ENCODE measurements around the gene ZNF558.

Gene ZNF558

DNA sequence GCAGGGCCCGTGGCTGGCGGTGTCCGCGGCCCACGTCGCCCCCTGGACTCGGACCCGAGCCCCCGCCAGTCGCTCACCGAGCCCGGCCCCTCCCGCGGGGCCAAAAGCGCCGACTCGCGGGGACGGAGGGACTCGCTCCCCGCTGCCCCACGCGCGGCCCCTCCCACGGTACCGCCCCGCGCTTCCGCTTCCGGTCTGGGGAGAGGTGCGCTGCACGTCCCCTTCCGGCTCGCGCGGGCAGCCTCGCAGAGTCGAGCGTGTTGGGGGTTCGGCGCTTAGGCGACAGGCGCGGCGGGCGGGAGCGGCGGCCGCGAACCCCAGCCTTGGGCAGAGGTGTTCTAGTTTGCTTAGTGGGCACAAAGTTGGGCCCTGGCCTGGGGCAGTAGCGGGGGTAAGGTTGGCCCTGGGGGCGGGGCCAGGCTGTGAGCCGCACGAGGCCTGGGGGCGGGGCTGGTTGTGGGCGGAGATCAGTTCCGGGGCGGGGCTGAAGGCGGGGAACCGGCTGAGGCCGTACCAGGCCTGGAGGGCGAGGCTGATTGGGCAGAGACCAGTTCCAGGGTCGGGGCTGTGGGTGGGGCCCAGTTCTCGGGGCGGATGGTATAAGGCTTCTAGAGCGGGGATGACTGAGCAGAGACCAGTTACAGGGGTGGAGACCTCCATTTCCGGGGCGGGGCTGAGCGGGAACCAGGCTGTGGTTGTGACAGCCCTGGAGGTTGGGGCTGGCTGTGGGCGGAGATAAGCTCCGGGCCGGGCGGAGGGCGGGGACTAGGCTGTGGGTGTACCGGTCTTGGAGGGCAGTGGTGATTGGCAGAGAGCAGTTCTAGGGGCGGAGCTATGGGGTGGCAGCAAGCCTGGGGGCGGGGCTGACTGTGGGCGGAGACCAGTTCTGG is at the start of gene ZNF558, which contains the start of gene MBD3L1:
Gene ZNF558 (minus strand): TSS at position 173 of the 890 bp plus-strand sequence. CDS start 9,645 bp downstream, outside the sequence.
Gene MBD3L1 (plus strand): TSS at position 246 of the 890 bp plus-strand sequence. CDS start 10,302 bp downstream, outside the sequence.
- DNase-seq (ENCODE audit: low read depth in 4 of 4, low spot score in 1 of 4), result peak; percentile 97 to 99 (median 98)

DNA sequence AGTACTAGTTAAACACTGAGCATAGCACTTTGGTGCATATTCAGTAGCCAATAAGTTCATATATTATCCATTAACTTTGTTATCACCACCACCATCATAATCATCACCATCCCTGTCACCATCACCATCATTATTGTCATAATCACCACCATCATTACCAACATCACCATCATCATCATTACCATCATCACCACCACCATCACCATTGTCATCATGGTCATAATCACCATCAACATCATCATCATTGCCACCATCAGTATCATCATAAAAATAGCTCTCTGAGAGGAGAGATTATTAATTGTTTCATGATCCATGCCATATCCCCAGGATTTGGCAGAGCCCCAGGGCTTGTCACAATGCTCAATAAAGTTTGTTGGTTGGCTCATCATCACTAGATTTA is 49.4 kb upstream of the ZNF558 start:
- no peak for DNase-seq (ENCODE audit: low read depth in 4 of 4, low spot score in 1 of 4)

DNA sequence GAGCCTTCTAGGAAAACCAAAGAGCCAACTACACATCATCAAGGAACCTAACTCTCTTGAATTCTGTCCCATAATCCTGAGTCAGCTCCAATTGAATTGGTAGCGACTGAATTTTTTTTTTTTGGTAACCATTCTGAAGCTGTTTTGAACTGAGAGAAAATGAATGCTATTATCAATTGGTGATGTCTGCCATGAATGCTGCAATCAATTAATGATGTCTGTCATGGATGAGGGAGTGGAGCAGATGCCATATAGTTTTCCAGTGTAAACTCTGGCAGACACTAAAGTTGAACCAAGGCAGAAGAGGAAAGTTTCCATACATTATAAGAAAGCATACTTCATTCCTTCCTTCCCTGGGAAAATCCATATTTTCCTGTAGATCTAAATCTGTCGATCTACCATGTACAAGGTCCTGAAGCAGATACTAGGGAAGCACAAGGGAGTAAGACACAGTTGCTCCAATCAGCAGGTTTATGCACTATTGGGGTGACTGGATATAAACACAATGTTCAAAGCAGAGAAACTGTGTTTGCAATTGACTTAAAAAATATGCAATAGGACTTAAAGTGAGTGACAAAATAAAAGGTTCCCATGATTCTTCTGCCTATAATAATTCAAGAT is 48.9 kb upstream of the ZNF558 start:
- no peak for DNase-seq (ENCODE audit: low read depth in 4 of 4, low spot score in 1 of 4)

DNA sequence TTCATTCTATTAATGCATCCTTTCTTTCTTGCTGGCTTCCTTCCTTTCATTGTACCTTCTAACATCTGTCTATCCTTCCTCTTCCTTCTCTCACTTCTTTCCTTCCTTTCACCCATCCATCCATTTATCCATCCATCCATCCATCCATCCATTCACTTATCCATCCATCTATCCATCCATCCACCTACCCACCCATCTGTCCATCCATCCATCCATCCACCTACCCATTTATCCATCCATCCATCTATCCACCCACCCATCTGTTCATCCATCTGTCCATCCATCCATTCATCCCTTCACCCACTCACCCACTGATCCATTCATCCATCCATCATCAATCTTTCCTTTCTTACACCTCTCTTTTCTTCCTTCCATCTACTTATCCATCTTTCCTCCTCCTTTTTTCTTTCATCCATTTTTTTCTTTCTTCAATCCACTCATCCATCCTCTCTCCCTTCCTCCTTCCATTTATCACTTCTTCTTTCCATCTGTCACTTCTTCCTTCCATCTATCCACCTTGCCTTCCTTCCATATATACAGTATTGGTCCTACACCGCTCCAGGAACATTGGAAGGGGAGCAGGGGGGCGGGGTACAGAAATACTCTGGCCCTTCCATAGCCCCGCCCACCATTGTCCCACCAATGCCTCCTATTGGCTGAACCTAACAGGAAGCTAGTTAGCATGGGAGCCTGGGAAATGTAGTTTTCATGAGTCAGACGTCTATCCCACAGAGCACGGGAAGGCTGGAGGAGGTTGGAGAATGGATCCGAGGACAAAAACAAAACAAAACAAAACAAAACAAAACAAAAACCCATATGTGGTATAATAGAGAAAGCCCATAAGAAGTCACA is 46.0 kb upstream of the ZNF558 start:
- no peak for DNase-seq (ENCODE audit: low read depth in 4 of 4, low spot score in 1 of 4)

DNA sequence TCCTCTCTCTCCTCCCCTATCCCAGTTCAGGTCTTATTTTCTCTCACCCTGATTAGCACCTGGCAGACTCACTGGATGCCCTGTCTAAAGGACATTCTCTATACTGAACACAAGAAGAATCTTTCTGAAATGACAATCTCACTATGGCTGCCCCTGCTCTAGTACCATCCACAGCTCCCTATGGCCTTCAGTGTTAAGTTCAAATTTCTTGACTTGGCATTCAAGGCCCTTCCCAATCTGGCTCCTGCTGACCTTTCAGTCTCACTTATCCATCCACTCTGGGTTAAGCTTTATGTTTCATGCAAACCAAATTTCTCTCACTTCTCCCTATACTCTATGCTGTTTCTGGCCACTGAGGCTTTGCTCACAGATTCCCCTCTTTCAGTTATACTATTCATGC is 34.2 kb upstream of the ZNF558 start:
- DNase-seq (ENCODE audit: low read depth in 4 of 4, low spot score in 1 of 4), result no peak

DNA sequence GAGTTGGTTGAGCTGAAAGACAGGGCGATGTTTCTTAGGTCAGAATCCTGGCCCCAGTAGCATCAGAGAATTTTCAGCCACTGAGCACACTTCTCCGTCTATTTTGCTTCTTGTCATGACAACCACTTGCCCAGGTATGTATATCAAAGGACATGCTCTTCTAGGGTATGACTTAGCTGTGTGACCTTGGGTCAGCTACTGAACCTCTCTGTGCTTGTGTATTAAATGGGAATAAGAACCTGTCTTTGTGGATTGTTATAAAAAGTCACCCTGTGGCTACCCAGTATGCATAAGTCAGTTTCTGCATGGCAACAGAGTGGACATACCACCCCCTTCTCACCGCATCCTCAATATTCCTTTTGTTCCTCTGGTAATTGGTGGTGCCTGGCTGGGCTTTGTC is 26.2 kb upstream of the ZNF558 start:
- no peak for DNase-seq (ENCODE audit: low read depth in 4 of 4, low spot score in 1 of 4)

DNA sequence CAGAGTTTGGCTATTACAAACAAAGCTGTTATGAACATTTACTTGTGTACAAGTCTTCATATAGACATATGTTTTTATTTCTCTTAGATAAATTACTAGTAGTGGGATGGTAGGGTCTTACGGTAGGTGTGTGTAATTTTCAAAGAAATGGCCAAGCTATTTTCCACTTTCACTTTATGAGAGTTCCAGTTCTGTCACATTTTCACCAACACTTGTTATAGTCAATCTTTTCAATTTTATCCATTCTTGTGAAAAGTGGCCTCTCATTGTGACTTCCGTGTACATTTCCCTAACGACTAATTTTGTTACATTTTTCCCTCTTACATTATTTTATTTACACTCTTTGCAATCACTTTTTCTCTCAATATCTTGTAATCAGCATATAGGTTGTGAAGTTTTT is 18.4 kb upstream of the ZNF558 start:
- no peak for DNase-seq (ENCODE audit: low read depth in 4 of 4, low spot score in 1 of 4)

DNA sequence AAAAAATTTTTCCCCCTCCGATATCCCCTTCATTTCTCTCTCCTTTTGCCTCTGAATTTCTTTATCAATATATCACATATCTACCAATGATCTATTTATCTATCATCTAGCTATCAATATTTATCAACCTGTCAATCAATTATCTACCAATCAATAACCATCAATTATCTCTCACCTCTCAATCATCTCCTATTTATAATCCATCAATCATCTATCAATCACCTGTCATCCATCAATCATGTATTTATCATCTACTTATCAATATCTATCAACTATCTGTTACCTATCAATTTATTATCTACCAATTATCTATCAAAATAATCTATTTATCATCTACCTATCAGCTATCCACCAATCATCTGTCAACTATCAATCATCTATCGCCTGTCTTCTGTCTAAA is 17.1 kb upstream of the ZNF558 start:
- DNase-seq (ENCODE audit: low read depth in 4 of 4, low spot score in 1 of 4), result no peak

DNA sequence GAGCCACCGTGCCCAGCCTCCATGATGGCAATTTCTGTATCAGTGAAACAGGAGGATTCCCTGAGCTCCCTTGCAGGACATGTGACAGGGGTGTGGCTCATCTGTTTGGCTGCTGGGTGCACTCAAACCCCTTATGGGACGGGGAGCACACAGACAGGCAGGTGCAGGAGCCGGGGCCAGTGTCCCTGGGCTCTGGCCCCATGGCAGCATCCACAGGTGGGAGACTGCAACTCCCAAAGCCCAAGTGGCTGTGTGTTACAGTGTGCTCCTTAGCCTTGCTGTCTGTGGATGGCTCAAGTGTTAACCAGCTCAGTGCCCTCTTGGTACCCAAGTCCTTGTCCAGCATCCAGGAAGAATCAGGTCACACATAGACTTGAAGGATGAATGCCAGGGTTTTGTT is 14.7 kb upstream of the ZNF558 start:
- DNase-seq (ENCODE audit: low read depth in 4 of 4, low spot score in 1 of 4), result no peak

DNA sequence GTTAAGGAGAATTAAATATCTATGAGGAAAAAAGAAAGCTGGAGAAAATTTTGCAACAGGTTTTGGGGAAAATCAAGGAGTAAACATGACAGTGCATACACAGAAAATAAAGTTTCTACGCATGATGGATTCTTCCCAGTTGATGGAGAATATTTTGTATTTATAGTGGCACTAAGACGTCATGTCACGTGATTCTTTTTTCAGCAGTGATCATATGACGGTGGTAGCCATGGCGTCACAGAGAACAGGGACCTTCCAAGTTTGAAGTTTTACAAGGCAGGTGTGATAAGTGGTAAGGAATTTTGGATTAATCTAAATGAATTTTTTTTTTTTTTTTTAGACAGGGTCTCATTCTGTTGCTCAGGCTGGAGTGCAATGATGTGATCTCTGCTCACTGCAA is 8.6 kb upstream of the ZNF558 start:
- no peak for DNase-seq (ENCODE audit: low read depth in 4 of 4, low spot score in 1 of 4)

DNA sequence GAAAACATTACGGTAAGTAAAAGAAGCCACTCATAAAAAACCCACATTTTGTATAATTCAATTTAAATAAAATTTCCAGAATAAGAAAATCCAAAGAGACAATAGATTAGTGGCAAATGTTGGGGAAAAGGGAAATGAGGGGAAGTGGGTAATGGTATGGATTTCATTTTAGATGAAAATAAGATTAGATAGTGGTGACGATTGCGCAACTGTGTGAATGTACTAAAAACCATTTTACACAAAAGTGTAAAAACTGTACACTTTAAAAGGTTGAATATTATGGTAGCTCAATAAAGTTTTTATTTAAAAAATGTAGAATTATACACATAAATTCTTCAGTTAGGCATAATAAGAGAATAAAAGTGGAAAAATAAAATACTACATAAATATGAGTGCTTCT is 3.8 kb upstream of the ZNF558 start:
- DNase-seq (ENCODE audit: low read depth in 4 of 4, low spot score in 1 of 4), result no peak

DNA sequence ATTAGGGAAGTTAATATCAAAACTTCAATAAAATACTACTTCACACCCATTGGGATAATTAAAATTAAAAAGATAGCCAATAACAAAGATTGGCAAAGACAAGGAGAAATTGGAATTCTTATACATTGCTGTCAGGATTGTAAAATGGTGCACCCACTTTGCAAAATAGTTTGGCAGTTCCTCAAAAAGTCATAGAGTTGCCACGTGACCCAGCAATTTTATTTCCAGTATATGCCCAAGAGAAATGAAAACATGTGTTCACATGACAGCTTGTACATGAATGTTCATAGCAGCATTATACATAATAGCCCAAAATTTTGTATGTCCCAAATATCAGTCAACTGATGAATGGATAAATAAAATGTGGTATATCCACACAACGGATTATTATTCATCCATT is 3.3 kb upstream of the ZNF558 start:
- no peak for DNase-seq (ENCODE audit: low read depth in 4 of 4, low spot score in 1 of 4)

DNA sequence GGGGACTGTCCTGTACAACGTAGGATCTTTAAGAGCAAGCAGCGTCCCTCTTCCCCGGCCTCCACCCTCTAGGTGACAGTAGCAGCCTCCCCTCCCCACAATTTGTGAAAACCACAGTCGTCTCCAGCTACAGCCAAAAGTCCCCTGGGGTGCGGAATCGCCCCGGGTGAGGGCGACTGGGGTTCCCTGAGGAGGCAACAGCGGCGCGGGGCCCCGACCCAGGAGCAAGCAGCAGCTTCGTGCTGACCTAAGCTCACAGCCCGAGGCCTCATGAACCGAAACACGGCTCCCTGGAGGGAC is 322 bp downstream of the ZNF558 start:
- peak in 1 of 4 experiments; percentile 3 for DNase-seq (ENCODE audit: low read depth in 4 of 4, low spot score in 1 of 4)

DNA sequence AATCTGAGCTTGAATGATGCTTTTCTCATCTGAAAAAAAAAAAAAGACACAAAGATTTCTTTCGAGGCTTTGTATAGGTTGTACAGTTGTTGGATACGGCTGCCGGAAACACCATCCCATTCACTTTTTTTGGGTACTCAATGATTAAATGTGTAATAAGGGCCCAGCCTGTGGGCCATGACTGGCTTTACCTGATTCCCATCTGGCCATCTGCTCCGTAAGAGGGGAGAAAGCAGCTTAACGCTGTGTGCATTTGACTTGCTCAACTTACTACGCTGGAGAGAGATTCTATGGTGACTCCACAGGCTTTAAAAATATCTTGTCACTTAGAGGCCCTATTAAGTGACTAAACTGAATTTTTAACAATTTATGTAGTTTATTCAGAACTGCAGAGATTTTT is 731 bp downstream of the ZNF558 start:
- DNase-seq (ENCODE audit: low read depth in 4 of 4, low spot score in 1 of 4), result no peak

DNA sequence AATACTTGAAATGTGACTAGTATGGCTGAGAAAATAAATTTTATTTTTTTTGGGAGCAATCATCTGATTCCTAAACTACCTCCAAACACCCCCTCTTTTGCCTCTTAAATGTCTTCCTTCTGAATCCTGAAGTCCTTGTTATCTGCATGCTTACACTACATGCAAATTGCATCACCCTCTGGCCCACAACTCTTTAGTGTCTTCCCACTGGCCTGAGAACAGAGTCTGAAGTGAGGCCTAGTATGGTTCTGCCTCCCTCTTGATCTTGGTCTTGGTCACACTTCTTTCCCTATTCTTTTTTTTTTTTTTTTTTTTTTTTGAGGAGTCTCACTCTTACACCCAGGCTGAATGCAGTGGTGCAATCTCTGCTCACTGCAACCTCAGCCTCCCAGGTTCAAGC is 4.8 kb downstream of the ZNF558 start:
- DNase-seq (ENCODE audit: low read depth in 4 of 4, low spot score in 1 of 4), result no peak

DNA sequence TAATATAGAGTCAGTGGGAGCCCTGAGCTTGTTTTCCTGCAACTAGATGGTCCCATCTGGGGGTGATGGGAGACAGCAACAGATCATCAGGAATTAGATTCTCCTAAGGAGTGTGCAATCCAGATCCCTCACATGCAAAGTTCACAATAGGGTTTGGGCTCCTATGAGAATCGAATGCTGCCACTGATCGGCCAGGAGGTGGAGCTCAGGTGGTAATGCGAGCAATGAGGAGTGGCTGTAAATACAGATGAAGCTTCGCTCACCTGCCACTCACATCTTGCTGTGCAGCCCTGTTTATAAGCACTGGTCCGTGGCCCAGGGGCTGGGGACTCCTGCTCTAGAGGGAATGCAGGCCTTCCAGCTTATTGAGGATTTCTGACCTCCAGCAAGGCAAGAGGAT is 5.7 kb downstream of the ZNF558 start:
- DNase-seq (ENCODE audit: low read depth in 4 of 4, low spot score in 1 of 4), result no peak

DNA sequence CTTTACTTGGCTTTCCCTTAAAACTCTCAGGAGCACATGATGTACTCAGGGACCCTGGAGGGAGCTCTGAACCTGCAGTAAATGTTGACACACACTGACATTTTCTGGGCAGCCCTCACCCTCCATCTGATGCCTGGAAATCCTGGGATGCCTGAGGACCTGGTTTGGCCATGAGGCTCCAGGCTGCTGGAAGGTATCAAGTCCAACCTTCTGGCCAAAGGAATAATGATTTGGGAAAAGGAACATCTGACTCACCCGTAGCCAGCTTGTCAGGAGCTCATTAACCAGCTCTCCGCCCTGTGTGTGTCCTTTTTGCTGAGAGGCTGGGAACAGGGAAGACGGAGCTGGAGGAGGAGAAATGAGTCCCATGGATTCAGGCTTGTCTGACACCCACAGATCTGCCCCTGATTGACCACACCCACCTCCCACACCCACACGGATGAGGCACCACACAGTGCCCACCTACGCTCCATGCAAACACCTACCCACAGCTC is 10.3 kb downstream of the ZNF558 start:
- no peak for DNase-seq (ENCODE audit: low read depth in 4 of 4, low spot score in 1 of 4)

DNA sequence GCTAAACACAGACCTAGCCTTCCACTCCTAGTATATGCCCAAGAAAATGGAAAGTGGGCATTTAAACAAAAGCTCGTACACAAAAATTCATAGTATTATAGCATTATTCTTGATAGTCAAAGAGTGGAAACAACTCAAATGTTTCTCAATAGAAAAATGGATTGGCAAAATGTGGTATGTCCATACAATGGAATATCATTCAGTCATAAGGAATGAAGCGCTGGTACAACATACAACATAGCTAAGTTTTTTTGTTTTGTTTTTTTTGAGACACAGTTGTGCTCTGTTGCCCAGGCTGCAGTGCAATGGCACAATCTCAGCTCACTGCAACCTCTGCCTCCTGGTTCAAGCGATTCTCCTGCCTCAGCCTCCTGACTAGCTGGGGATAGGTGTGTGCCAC is 11.9 kb downstream of the ZNF558 start:
- DNase-seq (ENCODE audit: low read depth in 4 of 4, low spot score in 1 of 4), result no peak

DNA sequence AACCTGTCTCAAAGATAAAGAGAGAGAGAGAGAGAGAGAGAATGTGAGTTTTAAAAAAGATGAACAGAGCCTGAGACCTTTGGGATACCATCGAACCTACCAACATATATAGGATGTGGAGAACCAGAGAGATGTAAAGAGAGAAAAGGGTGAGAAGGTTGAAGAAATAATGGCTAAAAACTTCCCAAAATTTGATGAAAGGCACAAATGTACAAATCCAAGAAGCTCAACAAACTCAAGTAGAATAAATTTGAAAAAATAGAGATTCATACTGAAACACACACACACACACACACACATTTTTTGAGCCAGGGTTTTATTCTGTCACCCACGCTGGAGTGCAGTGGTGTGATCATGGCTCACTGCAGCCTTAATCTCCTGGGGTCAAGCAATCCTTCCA is 16.3 kb downstream of the ZNF558 start:
- no peak for DNase-seq (ENCODE audit: low read depth in 4 of 4, low spot score in 1 of 4)

DNA sequence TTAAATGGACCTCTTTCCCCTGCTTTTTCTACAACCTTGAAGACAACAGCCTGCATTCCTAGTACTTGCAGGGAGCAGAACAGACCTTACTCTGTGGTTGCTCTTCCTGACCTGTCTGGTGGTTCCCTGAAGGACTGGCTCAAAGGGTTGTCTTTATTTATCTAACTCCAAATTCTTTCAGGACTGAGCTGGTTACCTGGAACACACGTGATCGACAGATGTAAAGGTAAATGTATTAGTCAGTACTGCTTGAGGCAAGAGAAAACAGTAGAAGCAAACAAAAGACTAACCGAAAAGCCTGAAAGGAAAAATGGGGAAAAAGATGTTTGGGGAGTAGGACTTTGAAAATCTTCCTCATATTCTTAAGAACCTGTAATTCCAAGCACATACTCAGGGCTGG is 17.9 kb downstream of the ZNF558 start:
- DNase-seq (ENCODE audit: low read depth in 4 of 4, low spot score in 1 of 4), result no peak

DNA sequence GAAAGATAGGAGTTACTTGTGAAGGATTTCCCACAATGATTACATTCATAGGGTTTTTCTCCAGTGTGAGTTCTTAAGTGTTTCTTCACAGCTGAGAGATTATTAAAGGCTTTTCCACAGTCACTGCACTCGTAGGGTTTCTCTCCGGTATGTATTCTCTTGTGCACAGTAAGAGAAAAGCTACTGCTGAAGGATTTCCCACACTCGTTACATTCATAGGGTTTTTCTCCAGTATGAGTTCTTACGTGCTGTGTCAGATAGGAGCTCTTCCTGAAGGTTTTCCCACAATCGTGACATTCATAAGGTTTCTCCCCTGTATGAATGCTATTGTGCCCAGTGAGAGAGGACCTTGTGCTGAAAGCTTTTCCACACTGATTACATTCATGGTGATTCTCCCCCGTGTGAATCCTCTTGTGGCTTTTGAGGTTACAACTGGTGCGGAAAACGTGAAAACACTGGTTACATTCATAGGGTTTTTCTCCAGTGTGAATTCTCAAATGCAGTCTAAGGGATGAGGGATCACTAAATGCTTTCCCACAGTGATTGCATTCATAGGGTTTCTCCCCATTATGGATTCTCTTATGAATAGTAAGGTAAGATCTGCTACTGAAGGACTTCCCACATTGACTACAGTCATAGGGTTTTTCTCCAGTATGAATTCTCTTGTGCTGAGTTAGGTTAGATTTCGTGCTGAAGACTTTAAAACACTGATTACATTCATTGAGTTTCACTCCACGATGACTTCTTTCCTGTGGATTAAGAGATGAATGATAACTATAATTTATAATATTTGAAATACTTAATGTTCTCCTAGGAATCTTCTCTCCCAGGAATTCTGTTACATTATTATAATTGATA is 20.6 kb downstream of the ZNF558 start:
- DNase-seq (ENCODE audit: low read depth in 4 of 4, low spot score in 1 of 4), result no peak

Data from stimulated activated CD4-positive, alpha-beta T cell treated with anti-CD3 and anti-CD28 coated beads, Interleukin-1b, Interleukin-23, amount 100 ng/mL, for 24 hours (primary cell).